HG02610 (cell line): ENCODE data around the gene SH2B2.
"Not testable (repeated sequence)": the region's sequence is repeated elsewhere in the genome, so short reads cannot be mapped to it uniquely, and the experiment has no call there.

Experiments used
- ATAC-seq: cut with Tn5 transposase; IDR thresholded peaks from one replicate; pipeline ENCODE4 v1.9.1; 2021; ENCODE audit warnings: mild to moderate bottlenecking, moderate library complexity; ENCODE audit not compliant: unreplicated experiment

The SH2B2 gene

DNA sequence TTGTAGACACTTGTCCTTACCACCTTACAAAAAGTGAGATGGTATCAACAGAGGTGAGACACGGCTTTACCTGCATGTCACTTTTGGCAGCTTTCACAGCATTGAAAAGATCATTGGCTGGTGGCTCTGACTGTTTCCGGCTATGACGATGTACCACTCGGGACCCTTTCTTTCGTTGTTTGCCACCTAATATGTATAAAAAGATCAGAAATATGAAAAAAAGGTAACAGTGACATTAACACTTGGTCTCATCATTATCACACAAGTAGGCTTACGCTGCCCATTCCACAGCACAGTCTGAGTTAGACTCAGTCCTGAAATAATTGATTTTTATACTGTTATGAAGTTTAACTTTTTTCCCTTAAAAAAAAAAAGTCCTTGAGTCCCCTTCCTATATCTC is 40.5 kb downstream of the SH2B2 start:
- not testable (repeated sequence) for ATAC-seq

DNA sequence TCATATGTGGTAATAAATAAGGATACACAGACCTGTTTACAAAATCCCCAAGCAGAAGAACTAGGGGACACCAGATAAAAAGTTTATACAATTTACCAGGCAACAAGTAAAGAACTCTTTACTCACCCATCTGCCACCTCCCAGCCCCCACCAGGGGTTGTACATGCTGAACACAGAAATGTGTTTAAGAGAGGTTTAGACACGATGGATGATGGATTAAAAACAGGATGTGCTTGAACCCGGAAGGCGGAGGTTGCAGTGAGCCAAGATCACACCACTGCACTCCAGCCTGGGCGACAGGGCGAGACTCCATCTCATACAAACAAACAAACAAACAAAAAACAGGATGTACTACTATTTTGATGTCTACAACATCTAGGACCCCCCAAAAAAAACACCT is 42.2 kb downstream of the SH2B2 start:
- not testable (repeated sequence) for ATAC-seq

DNA sequence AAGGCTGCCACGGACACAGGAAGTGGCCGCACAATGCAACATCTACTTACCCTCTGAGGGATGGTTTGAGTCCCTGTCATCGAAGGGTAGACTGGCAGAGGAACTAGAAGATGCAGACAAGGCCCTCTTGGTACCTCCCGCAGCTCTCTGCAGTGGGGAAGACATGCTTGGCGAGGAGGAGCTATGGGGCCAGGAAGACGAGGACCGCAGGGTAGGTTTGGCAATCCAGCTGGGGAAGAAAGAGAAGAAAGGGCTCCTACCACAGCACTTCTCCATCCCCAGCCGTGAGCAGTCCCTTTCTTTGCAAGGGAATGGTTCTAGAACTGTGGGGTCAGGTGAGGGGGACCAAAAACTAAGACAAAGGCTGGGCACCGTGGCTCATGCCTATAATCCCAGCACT is 42.7 kb downstream of the SH2B2 start:
- ATAC-seq = not testable (repeated sequence)

GRCh38 chr7:102330666-102331460 is 44.2 kb downstream of the SH2B2 start:
- not testable (repeated sequence) for ATAC-seq

- ATAC-seq = not testable (repeated sequence)
These were observed 48.9 kb downstream of the SH2B2 start for GRCh38 chr7:102335574-102335973.

GRCh38 chr7:102337002-102337401 is 50.3 kb downstream of the SH2B2 start:
- not testable (repeated sequence) for ATAC-seq

DNA sequence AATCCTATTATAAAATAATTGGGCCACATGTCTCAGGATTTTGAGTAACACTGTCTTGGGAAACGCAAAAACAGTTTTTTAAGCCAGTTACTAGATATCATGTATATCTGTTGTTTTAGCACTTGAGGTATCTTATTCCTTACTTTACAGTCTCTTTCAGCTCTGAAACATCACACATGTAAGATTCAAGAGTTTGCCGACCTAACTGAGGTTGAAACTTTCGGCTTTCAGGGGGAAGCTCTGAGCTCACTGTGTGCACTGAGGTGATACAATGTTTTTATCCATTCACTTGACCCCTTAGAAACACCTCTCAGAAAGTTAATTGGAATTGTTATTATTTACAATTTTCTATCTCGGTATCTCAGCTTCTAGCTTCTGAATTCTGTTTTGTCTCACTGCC is 50.8 kb downstream of the SH2B2 start:
- ATAC-seq = not testable (repeated sequence)

DNA sequence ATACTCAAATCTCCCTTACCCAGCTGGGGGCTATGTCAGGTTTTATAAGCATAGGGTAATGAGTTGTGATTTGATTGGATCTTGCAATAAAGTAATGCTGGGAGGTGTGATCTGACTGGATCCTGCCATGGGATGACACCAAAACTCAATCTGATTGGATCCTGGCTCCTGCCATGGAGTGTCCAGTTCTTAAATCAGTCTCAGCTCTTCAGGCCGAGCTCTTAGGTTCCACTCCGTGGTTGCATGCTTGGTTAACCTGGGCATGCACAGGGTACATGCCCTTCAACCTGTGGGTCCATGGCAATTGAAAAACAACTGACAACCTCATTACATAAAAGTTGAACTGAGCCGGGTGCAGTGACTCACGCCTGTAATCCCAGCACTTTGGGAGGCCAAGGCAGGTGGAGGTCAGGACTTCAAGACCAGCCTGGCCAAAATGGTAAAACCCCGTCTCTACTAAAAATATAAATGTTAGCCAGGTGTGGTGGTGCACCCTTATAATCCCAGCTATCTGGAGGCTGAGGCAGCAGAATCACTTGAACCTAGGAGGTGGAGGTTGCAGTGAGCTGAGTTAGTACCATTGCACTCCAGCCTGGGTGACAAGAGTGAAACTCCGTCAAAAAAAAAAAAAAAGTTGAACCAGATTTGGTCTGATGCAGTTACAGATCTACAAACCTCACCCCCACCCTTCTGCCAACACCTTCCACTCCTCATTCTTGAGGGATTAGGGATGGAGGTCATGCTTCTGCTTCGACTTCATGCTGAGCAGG is 54.1 kb downstream of the SH2B2 start:
- not testable (repeated sequence) for ATAC-seq

GRCh38 chr7:102346983-102347382 is 60.3 kb downstream of the SH2B2 start:
- ATAC-seq = not testable (repeated sequence)

- not testable (repeated sequence) for ATAC-seq
These were observed 69.7 kb downstream of the SH2B2 start, which contains the start of gene SPDYE6 for GRCh38 chr7:102356344-102356743. SPDYE6 (minus strand) TSS chr7:102356444; CDS start chr7:102356023, 421 bp downstream.

DNA sequence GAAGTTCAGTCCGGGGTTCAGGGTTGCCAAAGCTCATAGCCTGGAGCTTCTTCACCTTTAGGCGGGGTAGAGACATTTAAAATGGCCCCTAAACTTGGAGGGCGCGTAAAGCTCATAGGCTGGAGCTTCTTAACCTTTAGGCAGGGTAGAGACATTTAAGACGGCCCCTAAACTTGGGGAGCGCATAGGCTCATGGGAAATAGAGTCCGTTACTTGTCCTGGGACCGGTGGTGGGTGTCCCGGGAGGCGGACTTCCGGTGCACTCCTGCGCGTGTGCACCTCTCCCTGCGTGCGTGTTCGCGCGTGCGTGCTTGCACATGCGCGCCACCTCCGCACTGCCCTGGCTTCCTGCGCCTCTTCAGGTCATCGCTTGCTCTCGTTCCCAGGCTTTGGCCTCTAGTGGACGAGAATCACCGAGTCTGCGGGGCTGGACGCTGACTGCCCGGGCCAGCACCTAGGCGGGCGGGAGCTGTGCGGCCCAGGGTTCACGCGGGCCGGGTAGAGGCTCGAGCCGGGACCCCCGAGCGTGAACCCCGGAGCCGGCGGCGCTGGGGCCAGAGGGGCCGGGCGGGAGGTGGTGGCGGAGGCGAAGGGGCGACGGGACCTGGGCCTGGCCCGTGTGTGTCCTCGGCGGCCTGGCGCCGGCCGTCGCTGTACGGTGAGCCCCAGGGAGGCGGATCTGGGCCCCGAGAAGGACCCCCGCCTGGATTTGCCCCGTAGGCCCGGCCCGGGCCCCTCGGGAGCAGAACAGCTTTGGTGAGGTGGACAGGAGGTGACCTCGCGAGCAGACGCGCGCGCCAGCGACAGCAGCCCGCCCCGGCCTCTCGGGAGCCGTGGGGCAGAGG is 77.1 kb downstream of the SH2B2 start:
- ATAC-seq = peak; percentile 99

GRCh38 chr7:102364394-102364886 is 77.8 kb downstream of the SH2B2 start:
- ATAC-seq = not testable (repeated sequence)

GRCh38 chr7:102365390-102365789 is 78.7 kb downstream of the SH2B2 start:
- not testable (repeated sequence) for ATAC-seq

GRCh38 chr7:102370038-102370437 is 83.4 kb downstream of the SH2B2 start:
- ATAC-seq = not testable (repeated sequence)
